Middle frontal gyrus (tissue), 1 donor: ENCODE measurements around the gene GPR62.

Experiments used
- DNase-seq: peaks from one replicate; pipeline ENCODE4 v3.0.0-alpha.2; 2015; ENCODE audit warnings: low spot score; ENCODE audit errors: extremely low spot score

GPR62 gene

GRCh38 chr3:51937611-51938450 is 17.4 kb upstream of the GPR62 start:
- DNase-seq: no peak

DNA sequence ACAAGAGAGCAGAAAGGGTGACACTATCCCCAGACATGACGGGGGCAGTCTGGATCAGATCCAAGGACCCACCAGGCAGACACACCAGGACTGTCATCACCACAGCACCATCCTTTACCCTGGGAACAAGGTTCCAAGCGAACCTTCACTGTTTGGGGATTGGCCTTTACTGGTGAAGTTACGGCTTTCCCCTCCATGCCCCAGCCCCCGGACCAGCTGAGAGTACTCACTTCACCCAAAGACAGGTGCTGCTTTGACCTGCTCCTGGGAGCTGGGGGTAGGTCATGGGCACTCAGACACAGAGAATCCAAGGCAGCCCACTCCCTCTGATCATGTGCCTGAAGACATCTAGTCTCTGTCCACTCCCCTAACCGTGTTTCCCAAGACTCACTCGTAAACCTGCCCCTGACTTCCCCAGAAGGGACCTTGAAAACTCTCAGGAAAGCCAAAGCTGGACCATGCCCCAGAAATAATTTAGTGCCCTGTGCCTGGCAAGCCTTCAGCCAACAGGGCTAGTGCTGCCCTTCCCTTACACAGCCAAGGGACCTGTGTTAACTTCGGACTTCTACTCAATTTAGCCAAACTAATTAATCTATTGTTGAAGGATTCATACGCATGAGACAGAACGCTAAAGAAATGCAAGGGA is 16.3 kb upstream of the GPR62 start:
- no peak for DNase-seq

- no peak for DNase-seq
Observed at GRCh38 chr3:51940648-51941462, 14.3 kb upstream of the GPR62 start.

GRCh38 chr3:51941463-51941797 is 13.8 kb upstream of the GPR62 start:
- no peak for DNase-seq

DNA sequence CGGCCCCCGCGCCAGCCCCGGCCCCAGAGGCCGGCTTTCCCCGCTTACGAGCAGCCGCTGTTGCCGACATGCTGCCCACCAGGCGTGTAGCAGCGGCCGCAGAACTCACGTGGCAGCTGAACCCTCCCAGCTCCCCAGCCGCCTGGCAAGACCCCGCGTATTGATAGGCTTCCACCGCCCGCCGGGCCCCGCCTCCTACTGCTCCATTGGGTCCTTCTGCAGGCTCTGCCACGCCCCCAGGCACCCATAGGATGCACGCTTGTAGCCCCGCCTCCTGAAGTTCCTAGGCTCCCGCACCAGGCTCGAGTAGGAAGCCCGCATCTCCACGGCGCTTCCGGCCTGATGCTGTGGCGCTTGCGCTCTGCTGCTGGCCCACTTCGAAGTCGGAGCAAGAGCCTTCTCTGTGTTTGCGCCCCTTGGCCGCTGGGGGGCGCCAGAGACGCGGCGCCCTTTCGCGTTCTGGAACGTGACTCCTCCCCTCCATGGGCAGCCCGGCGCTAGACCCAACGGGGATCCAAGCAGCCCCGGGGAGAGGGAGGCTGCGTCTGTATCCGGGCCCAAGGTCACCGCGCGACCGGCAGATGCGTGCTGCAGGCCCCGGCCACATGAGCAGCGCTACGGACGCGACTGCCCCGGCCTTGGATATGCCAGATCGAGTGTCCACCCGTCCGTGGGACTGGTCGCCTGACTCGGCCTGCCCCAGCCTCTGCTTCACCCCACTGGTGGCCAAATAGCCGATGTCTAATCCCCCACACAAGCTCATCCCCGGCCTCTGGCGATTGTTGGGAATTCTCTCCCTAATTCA is 13.2 kb upstream of the GPR62 start, which contains the start of the genes PARP3 and RRP9:
TSS of gene PARP3 (plus strand) at position 566 of the 805 bp plus-strand sequence. CDS start 993 bp downstream, outside the sequence.
TSS of gene RRP9 (minus strand) at position 107 of the 805 bp plus-strand sequence. CDS start at position 70, 37 bp downstream.
- DNase-seq: peak; percentile 100

DNA sequence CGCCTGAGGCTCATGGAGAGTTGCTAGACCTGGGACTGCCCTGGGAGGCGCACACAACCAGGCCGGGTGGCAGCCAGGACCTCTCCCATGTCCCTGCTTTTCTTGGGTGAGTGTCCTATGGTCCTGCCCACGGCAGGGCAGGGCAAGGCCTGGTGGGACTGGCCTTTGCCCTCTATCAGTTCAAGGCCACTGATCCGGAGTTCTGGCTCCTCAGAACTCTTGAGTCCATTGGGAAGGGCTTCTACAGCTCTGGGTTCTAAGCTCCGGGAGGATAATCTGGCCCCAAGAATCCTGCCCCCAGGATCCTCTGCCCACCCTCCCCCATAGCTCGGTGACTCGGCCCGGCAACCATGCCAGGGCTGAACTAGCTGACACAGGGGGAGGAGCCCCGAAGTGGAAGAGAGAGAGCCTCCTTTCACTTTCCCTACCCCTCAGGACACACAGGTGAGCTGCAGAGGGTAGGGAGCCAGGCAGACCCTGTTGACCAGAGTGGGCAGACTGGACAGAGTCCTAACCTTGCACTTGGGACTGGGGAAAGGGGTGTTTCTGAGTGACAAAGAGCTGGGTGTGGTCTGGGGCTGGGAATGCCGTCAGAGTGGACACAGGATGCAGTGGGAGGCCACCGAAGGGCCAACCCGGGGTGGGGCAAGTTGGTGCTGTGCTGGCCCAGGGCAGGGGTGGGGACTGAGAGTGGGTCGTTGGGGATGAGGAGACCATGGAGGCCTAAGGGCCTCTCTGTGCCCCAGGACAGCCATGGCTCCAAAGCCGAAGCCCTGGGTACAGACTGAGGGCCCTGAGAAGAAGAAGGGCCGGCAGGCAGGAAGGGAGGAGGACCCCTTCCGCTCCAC is 12.4 kb upstream of the GPR62 start:
- no peak for DNase-seq

- no peak for DNase-seq
Observed at GRCh38 chr3:51943451-51944391, 11.5 kb upstream of the GPR62 start.

DNA sequence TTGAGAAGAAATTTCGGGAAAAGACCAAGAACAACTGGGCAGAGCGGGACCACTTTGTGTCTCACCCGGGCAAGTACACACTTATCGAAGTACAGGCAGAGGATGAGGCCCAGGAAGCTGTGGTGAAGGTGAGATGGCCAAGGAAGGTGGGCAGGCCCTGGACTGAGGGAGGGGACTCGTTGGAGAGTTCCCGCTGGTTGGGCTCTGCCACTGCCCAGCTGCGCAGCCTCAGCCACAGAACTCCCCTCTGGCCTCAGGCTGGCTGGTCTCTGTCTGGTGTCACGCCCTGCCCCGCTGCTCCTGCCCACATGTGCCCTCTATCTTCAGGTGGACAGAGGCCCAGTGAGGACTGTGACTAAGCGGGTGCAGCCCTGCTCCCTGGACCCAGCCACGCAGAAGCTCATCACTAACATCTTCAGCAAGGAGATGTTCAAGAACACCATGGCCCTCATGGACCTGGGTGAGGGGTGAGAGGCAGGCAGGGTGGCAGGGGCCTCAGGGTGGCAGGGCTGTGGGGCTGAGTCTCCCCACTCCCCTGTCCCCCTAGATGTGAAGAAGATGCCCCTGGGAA is 10.6 kb upstream of the GPR62 start:
- no peak for DNase-seq

DNA sequence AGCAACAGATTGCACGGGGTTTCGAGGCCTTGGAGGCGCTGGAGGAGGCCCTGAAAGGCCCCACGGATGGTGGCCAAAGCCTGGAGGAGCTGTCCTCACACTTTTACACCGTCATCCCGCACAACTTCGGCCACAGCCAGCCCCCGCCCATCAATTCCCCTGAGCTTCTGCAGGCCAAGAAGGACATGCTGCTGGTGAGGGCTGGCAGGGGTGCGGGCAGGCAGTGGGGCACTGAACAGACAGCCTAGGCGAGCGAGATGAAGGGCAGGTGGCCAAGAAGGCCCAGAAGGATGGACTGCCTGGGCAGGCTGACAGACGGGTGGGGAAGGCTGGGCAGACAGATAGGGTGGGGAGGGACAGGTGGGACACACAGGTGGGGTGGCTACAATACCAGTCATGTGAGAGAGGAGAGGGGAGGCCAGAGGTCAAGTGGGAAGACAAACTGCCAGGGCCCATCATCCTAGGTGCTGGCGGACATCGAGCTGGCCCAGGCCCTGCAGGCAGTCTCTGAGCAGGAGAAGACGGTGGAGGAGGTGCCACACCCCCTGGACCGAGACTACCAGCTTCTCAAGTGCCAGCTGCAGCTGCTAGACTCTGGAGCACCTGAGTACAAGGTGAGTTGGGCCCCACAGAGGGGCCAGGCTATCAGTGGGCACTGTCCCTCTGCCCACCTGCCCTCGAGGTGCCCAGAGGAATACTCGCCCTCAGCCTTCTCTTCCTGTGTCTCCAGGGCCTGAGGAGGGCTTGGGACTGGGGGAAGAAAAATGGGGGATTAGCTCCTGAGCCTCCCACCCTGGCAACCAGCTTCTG is 9.9 kb upstream of the GPR62 start:
- DNase-seq: no peak

- no peak for DNase-seq
Observed at GRCh38 chr3:51945926-51946705, 9.1 kb upstream of the GPR62 start.

DNA sequence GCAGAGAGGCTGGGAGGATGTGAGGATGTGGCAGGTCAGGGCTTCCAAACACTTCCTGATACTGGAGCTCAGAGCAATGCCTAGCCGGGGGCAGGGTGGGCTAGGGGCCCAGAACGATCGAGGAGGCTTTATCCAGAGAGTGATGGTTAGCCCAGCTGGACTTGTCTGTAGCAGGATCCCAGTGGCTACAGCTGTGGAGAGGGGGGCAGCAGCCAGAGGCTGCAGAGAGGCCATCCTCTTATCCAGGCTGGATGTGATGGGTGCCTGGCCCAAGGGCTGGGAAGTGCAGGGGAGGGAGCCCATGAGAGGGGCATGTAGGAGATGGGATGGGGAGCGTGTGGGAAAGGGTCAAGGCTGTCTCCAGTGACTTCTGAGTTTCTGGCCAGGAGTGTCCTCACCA is 8.4 kb upstream of the GPR62 start:
- DNase-seq: no peak

DNA sequence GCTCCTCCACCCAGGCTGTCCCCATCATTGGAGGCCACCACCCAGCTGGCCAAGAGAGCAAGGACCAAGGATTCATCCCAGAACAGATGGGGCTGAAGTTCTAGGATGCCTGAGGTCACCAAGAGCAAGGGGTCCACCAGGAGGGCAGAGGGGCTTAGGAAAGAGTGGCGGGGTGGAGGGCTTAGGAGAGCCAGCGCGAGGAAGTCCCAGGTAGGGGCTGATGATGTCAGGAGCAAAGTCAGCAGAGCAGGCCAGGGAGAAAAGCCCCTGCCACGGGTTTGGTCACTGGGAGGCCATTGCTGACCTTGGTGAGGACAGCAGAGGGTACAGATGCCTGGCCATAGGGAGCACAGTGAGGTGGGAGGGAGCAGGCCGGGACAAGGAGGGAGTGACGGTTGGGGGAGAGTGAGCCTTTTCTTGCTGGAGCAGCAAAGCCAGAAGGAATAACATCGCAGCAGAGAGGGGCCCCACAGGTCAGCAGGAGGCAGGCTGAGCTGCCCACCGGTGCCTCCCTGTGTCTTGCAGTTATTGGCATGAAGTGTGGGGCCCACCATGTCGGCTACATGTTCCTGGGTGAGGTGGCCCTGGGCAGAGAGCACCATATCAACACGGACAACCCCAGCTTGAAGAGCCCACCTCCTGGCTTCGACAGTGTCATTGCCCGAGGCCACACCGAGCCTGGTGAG is 7.8 kb upstream of the GPR62 start:
- no peak for DNase-seq

- DNase-seq: no peak
Observed at GRCh38 chr3:51948016-51948580, 7.1 kb upstream of the GPR62 start.

- DNase-seq: no peak
Observed at GRCh38 chr3:51949121-51949520, 6.1 kb upstream of the GPR62 start.

GRCh38 chr3:51950899-51951298 is 4.3 kb upstream of the GPR62 start:
- DNase-seq: no peak

GRCh38 chr3:51953445-51953844 is 1.7 kb upstream of the GPR62 start:
- DNase-seq: no peak
